ENCODE results near the gene SLC6A11.
A peak's percentile ranks its signal among the peaks of the same experiment; 100 is the strongest.

SLC6A11 gene

DNA sequence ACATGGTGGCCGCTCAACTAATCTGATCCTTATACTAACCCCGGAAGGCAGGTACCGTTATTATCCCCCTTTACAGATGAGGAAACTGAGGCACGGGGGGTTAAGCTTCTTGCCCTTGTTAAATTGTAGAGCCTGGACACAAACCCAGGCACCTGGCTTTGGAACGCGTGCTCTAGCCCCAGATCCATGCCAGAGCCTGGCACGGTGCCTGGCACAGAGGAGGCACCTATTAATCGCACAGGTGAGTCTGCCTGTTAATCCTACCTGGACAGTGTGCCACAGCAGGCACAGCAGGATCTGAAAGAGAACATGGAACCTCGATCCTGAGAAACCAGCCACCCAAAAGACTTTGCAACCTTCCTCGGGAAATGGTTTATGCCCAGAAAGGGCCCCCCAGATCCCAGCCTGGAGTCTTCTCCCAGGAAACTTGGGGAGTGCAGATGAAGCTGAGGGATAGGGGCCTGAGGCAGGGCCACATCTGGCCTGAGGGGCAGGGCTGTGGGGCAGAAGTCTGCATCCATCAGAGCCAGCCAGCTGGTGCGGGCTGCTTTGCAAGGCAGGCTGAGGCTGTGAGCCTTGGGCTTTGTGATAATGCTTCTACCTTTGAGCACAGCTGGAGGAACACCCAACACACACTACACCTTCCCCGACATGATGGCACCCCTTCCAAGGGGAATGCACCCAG is 121.3 kb downstream of the SLC6A11 start:
- peak in 3 of 42 donors; percentile 5 to 14 (median 6) for DNase-seq
- intact Hi-C loops (cut with DNase I): no loop called here

DNA sequence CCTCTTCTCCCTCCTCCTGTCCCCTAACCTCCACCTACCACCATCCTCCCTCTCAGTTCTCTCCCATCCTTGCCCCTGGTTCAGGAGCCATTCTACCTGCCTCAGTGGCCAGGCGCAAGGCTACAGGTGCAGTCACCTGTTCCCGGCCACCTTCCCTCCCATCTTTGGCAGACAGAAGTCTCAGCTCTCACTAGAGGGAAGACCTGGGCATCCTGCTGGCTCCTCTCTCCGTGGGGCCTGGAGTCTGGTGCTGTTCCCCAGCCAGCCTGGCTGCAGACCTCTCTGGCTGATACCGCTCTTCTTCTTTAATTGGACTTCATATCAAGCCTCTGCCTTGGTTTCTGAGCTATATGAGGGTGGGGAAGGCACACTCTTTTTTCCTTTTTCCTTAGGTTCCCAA is 123.5 kb downstream of the SLC6A11 start:
- intact Hi-C loops (cut with DNase I): no loop called here
- peak in 4 of 42 donors; percentile 1 to 12 (median 4) for DNase-seq

DNA sequence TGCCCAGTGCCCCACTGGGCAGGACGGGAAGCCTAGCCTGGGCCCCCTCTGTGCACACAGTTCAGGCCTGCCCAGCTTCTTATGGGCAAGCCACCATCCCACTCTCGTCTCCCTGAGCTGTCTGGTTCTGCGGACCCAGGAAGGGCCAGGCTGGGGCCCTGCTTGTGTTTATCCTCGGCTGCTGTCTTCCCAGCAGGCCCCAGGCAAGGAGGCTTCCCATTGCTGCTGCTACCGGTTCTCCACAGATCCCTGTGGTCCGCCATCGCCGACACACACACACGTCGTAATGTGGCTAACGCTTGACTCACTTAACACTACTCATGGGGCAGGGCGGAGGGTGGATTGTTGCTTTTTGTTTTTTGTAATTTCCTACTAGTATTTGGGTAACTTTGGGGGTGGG is 124.1 kb downstream of the SLC6A11 start:
- peak in 3 of 42 donors; percentile 1 to 15 (median 8) for DNase-seq
- intact Hi-C loops (cut with DNase I): loop anchor here (5.0 to 10.0 kb wide), 2 partner anchors 85 to 188 kb away; no protein-coding TSS in a partner anchor

DNA sequence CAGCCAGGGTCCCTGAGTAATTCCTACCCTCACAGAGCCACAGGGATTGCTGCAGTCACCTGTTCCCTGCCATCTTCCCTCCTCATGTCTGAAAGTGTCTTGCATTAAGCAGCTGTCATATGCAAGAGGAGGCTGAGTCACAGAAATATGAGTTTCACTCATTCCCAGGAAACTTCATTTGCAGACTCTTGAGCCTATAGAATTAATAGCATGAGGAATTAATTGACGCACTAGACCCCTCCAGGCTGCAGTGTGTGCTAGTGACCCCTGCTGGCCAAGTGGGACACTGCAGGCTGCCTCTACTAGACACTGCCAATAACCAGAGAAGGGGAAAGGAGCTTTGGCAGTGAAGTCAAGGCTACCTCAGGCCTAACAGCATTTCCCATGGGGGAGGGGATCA is 125.9 kb downstream of the SLC6A11 start:
- intact Hi-C loops (cut with DNase I): loop anchor here (5.0 to 10.0 kb wide), 2 partner anchors 83 to 190 kb away; no protein-coding TSS in a partner anchor

GRCh38 chr3:10942690-10943205 is 126.7 kb downstream of the SLC6A11 start:
- intact Hi-C loops (cut with DNase I): loop anchor here (5.0 to 10.0 kb wide), 2 partner anchors 82 to 190 kb away; no protein-coding TSS in a partner anchor

More for the DNA sequence above, 125.9 kb downstream of the SLC6A11 start:
- peak in 8 of 42 donors; percentile 6 to 64 (median 41) for DNase-seq

DNA sequence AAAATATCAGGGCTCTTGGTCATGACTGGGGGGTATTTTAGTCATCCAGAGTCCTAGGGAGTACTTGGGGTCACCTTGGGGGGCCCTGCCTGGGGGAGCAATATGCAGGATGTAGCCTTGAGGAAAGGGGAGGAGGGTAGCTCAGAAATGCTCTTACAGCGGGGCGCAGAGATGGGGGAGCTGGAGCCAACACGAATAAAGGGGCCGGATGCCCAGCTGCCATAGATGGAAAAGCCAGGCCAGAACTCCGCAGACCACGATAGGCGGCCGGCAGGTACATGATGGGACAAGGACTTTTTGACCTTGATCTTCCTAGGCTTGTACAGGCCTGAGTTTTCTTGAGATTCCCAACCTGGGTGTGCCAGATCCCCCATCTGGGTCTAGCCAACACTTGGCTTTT is 128.8 kb downstream of the SLC6A11 start:
- no peak for DNase-seq
- intact Hi-C loops (cut with DNase I): loop anchor here (1.0 to 10.0 kb wide), 3 partner anchors 80 to 193 kb away; no protein-coding TSS in a partner anchor

More at GRCh38 chr3:10942690-10943205, 126.7 kb downstream of the SLC6A11 start:
- peak in 2 of 42 donors; percentile 9 to 15 for DNase-seq

DNA sequence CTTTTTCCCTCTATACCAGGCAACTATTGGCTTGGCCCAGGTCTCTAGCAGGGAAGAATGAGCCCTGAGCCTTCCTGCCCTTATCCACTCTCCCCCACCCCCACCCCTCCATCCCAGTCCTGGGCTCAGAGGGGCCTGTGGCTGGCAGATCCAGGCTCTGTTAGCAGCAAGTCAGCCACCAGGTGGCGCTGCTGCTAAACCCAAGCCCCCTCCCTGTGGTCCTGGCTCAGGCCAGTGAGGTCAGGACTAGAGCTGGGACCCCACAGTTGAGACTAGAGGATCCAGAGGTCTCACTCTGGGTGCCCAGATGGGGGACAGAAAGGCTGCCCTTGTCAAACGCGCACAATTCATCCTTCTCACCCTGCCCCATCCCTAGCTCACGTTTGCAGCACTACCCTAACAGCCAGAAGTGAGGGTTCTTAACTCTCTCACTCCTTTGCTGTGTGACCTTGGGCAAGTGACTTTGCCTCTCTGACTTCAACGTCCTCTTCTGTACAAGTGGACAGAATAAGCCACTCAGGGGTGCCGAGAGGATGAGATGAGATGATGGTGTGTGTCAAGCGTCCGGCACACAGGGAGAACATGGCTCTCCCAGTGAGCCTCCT is 129.8 kb downstream of the SLC6A11 start:
- DNase-seq: peak; percentile 52 to 92 (median 82)

DNA sequence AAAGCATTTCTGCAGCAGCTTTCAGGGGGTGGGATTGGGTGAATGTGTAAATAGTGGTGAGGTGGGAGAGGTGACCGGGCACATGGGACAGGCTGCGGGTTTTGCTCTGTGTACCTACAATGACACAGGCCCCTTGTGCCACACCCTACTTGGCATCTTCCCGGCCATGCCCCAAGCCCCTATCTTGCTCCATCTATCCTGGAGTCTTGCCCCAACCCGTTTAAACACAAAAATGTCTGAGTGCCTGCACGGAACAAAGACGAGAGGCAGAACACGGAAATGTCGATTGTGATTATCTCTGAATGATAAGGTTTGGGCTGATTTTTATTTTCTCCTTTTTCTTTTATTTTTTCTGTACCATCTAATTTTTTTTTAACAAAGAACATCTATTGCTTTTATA is 130.5 kb downstream of the SLC6A11 start:
- no peak for DNase-seq
- intact Hi-C loops (cut with DNase I): loop anchor here (10.0 kb wide), 1 partner anchor 78 kb away; no protein-coding TSS in a partner anchor

More for the DNA sequence above, 129.8 kb downstream of the SLC6A11 start:
- intact Hi-C loops (cut with DNase I): loop anchor here (1.0 to 10.0 kb wide), 2 partner anchors 79 to 114 kb away; no protein-coding TSS in a partner anchor

GRCh38 chr3:10948326-10948725 is 132.3 kb downstream of the SLC6A11 start:
- DNase-seq: no peak
- intact Hi-C loops (cut with DNase I): loop anchor here (10.0 kb wide), 1 partner anchor 76 kb away; no protein-coding TSS in a partner anchor

GRCh38 chr3:10949197-10949596 is 133.2 kb downstream of the SLC6A11 start:
- intact Hi-C loops (cut with DNase I): loop anchor here (10.0 kb wide), 1 partner anchor 76 kb away; no protein-coding TSS in a partner anchor
- DNase-seq: peak; percentile 47 to 88 (median 74)

DNA sequence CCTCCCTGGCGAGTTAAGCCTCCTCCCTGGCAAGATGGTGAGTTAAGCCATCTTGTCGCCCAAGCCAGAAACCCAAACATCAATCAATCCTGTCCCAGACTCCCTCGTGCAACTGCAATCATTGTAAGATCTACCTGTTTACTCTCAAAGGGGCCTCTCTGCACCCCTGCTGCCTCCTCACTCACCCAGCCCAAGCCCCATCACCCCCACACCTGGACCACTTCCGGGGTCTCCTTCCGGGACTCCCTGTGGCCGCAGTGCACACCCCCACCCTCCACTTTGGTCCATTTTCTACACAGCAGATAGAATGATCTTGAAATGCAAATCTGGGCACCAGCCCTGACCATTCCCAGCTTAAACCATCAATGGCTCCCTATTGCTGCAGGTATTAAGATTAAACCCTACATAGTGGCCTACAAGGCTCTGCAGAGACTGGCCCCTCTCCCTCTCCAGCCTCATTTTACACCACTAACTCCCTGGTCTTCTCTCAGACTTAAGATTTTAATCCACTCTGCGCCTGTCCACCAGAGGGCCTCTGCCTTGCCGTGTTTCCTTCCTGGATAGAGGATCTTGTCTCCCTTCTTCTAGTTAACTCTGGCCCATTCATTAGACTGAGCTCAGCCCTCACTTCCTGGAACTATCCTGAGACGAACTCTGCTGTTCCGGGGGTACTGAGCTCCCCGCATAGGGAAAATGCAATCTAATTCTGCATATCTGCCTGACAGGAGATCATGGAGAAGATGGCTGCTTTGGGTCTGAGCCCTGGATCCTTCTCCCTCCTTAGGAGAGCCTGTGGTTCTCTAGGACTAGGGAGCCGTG is 134.7 kb downstream of the SLC6A11 start:
- intact Hi-C loops (cut with DNase I): loop anchor here (5.0 kb wide), 1 partner anchor 37 kb away; no protein-coding TSS in a partner anchor
- DNase-seq: peak in 41 of 42 donors; percentile 40 to 87 (median 69)

GRCh38 chr3:10951295-10951926 is 135.4 kb downstream of the SLC6A11 start:
- no peak for DNase-seq
- intact Hi-C loops (cut with DNase I): loop anchor here (5.0 kb wide), 1 partner anchor 36 kb away; no protein-coding TSS in a partner anchor

- DNase-seq: no peak
- intact Hi-C loops (cut with DNase I): loop anchor here (5.0 kb wide), 1 partner anchor 35 kb away; no protein-coding TSS in a partner anchor
Observed at GRCh38 chr3:10952525-10952924, 136.5 kb downstream of the SLC6A11 start.

GRCh38 chr3:10954740-10955139 is 138.7 kb downstream of the SLC6A11 start:
- intact Hi-C loops (cut with DNase I): loop anchor here (5.0 kb wide), 1 partner anchor 33 kb away; no protein-coding TSS in a partner anchor

DNA sequence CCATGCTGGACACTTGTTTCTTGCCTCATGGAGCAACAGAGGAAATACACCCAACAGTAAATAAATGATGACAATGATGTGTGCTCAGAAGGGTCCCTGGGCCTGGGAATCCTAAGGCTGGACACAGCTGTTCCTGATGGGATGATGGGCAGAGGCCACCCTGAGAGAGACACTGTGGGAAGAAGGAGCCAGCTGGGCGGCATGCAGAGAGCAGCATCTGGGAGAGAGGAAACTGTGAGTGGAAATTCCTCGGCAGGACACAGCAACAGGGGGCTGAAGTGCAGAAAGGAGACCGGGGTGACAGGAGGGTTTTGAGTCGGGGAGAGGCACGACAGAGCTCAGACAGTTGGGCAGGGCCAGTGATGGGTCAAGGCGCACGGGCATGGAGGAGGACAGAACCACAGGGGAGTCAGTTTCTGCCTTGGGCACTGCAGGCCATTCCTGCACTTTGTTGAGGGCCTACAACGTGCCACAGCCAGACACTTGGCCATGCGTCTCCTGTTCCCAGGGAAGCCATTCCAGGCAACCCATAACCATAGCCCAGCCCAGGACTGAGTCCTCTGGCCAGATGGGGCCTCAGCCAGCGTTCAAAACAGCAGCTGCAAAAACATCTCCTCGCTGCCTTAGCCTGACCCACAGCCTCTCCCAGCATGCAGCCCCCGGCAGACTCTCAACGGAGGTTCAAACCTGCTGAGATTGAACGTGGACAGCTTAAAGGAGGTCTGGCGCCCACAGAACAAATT is 139.9 kb downstream of the SLC6A11 start:
- intact Hi-C loops (cut with DNase I): no loop called here

More at GRCh38 chr3:10954740-10955139, 138.7 kb downstream of the SLC6A11 start:
- no peak for DNase-seq

DNA sequence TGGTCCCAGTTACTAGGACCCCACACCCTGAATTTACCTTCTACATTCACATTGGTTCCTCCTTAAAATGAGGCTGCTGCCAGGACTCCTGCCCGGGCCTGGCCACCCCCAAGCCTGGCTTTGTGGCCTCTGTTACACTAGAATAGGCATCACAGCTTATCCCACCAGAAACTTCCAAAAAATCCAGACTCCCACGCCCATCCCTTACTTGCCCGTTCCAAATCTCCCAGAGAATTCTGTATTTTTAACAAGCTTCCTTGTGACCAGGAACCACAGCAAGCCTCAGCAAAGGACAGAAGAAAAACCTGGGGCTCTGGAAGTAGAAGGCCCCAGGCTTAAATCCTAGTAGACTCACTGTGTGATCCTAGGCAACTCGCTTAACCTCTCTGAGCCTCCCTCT is 140.5 kb downstream of the SLC6A11 start:
- intact Hi-C loops (cut with DNase I): no loop called here
- no peak for DNase-seq

More for the DNA sequence above, 139.9 kb downstream of the SLC6A11 start:
- DNase-seq: peak in 9 of 42 donors; percentile 18 to 71 (median 35)

- intact Hi-C loops (cut with DNase I): no loop called here
- no peak for DNase-seq
Observed at GRCh38 chr3:10956986-10957385, 141.0 kb downstream of the SLC6A11 start.

Data from head of caudate nucleus (tissue), 42 donors.